ENCODE data around the gene SLC25A2. TPM values are rescaled to one million over a fixed set of nuclear protein-coding genes. Genes with fewer than 3 reads are reported as not detected.
A peak's percentile ranks its signal among the peaks of the same experiment; 100 is the strongest.
"Not testable (repeated sequence)": the region's sequence is repeated elsewhere in the genome, so short reads cannot be mapped to it uniquely, and the experiment has no call there.

SLC25A2 gene
- total RNA-seq, 1 donor from 2014 or later: 0.71 TPM

- H3K27ac ChIP-seq: no peak within 1 kb of the TSS
- peaks cover 59% of the 10 kb centered on the region for H3K9me3 ChIP-seq
- ATAC-seq (no peak), DNase-seq (no peak)
- intact Hi-C loops (cut with DNase I): no loop called here
- no peaks in the 10 kb centered on the region for H3K36me3 ChIP-seq
- peak; percentile 22 for TF ChIP-seq CTCF (IDR thresholded peaks at IDR 0.05)
- peak within 1 kb of the TSS; percentile 22 for H3K4me3 ChIP-seq
- H3K4me1 ChIP-seq: no peaks in the 10 kb centered on the region
- no peaks in the 10 kb centered on the region for H3K27me3 ChIP-seq (ENCODE audit: low read depth)
Measured at GRCh38 chr5:141343242-141343952, 39.5 kb upstream of the SLC25A2 start, which contains the start of gene PCDHGA3. Gene PCDHGA3, plus strand, starts transcription at chr5:141343829. Its CDS starts 205 bp downstream, at chr5:141344034.

- ATAC-seq: no peak
- Histone ChIP-seq H3K27ac (no peak overlapping the region), H3K27me3 (ENCODE audit: low read depth) (peaks cover 3% of the 10 kb centered on the region), H3K4me3 (no peak overlapping the region), H3K9me3 (peaks cover 64% of the 10 kb centered on the region), H3K4me1 (no peaks in the 10 kb centered on the region), H3K36me3 (no peaks in the 10 kb centered on the region)
- no peak for DNase-seq
- TF ChIP-seq CTCF (IDR thresholded peaks at IDR 0.05): no peak
- intact Hi-C loops (cut with DNase I): no loop called here
Measured at GRCh38 chr5:141342773-141343172, 38.9 kb upstream of the SLC25A2 start.

GRCh38 chr5:141340781-141341354 is 37.0 kb upstream of the SLC25A2 start:
- DNase-seq; H3K4me1 ChIP-seq; ATAC-seq; H3K27me3 ChIP-seq (ENCODE audit: low read depth); H3K27ac ChIP-seq; intact Hi-C loops (cut with DNase I); H3K36me3 ChIP-seq; H3K4me3 ChIP-seq: not testable (repeated sequence)
- peaks cover 68% of the 10 kb centered on the region for H3K9me3 ChIP-seq

- Histone ChIP-seq H3K27me3 (ENCODE audit: low read depth) (peaks cover 16% of the 10 kb centered on the region), H3K36me3 (no peaks in the 10 kb centered on the region), H3K4me3 (peak within 1 kb of the TSS; percentile 29), H3K27ac (no peak within 1 kb of the TSS), H3K4me1 (no peaks in the 10 kb centered on the region), H3K9me3 (peaks cover 56% of the 10 kb centered on the region)
- DNase-seq: no peak
- intact Hi-C loops (cut with DNase I): no loop called here
- no peak for ATAC-seq
- peak; percentile 29 for TF ChIP-seq CTCF (IDR thresholded peaks at IDR 0.05)
Measured at GRCh38 chr5:141338538-141339306, 34.9 kb upstream of the SLC25A2 start, which contains the start of gene PCDHGA2. Gene PCDHGA2, plus strand, starts transcription at chr5:141338760.

- H3K4me1 ChIP-seq; H3K4me3 ChIP-seq; ATAC-seq; H3K36me3 ChIP-seq; H3K27ac ChIP-seq; DNase-seq; intact Hi-C loops (cut with DNase I): not testable (repeated sequence)
- Histone ChIP-seq H3K9me3 (peaks cover 28% of the 10 kb centered on the region), H3K27me3 (ENCODE audit: low read depth) (peaks cover 19% of the 10 kb centered on the region)
Measured at GRCh38 chr5:141332571-141332970, 28.7 kb upstream of the SLC25A2 start.

GRCh38 chr5:141330299-141331080 is 26.6 kb upstream of the SLC25A2 start, which contains the start of gene PCDHGA1:
Gene PCDHGA1, plus strand, starts transcription at chr5:141330514.
- ATAC-seq (no peak), DNase-seq (no peak)
- TF ChIP-seq CTCF (IDR thresholded peaks at IDR 0.05): peak; percentile 21
- Histone ChIP-seq H3K36me3 (no peaks in the 10 kb centered on the region), H3K4me3 (no peak within 1 kb of the TSS), H3K4me1 (no peaks in the 10 kb centered on the region), H3K9me3 (peaks cover 18% of the 10 kb centered on the region), H3K27ac (no peak within 1 kb of the TSS), H3K27me3 (ENCODE audit: low read depth) (peaks cover 22% of the 10 kb centered on the region)
- intact Hi-C loops (cut with DNase I): no loop called here

Data from lower lobe of right lung (tissue), 2 donors.